BLaER1 treated with 17β-estradiol and CSF1 and Interleukin-3, amounts not matched to agents 10 nM and 100 nM (cell line): Measurements from ENCODE around the gene ERN2.

Source experiments
- H3K27ac ChIP-seq, 11 experiments: shearing (Covaris generic); formaldehyde crosslinking; 2 replicates each; pipeline ENCODE4 v1.8.1; 2022
- H3K27me3 ChIP-seq, 11 experiments: shearing (Covaris generic); formaldehyde crosslinking; 2 replicates each; pipeline ENCODE4 v1.8.1; 2022
- H3K36me3 ChIP-seq, 11 experiments: shearing (Covaris generic); formaldehyde crosslinking; 2 replicates each; pipeline ENCODE4 v1.8.1; 2022
- H3K4me1 ChIP-seq, 10 experiments: shearing (Covaris generic); formaldehyde crosslinking; 2 replicates each; pipeline ENCODE4 v1.8.1; 2022
- H3K4me2 ChIP-seq, 11 experiments: shearing (Covaris generic); formaldehyde crosslinking; 2 replicates each; pipeline ENCODE4 v1.8.1; 2022
- H3K4me3 ChIP-seq, 10 experiments: shearing (Covaris generic); formaldehyde crosslinking; 2 replicates each; pipeline ENCODE4 v1.8.1; 2022
- H3K9ac ChIP-seq, 11 experiments: shearing (Covaris generic); formaldehyde crosslinking; 2 replicates each; pipeline ENCODE4 v1.8.1; 2022
- H3K9me3 ChIP-seq, 11 experiments: shearing (Covaris generic); formaldehyde crosslinking; replicated peaks in 1 of 11; 2 replicates each; pipeline ENCODE4 v1.8.1; 2022
- H4K20me1 ChIP-seq, 11 experiments: shearing (Covaris generic); formaldehyde crosslinking; 2 replicates each; pipeline ENCODE4 v1.8.1; 2022
- Cebpa-rat ChIP-seq, 11 experiments: shearing (Covaris generic); IDR thresholded peaks; 2 replicates each; pipeline ENCODE4 v1.8.1; 2022

The ERN2 gene

GRCh38 chr16:23704772-23705516, 8.1 kb downstream of the ERN2 start:
- H3K27ac ChIP-seq = no peak overlapping the region
- H3K4me2 ChIP-seq = no peak overlapping the region
- no peaks in the 10 kb centered on the region for H4K20me1 ChIP-seq
- no peak overlapping the region for H3K9ac ChIP-seq
- no peaks in the 10 kb centered on the region for H3K4me1 ChIP-seq
- H3K9me3 ChIP-seq = peaks cover 8 to 27% (median 14%) of the 10 kb centered on the region in 11 experiments; a peak in 20 of 22 replicates
- no peak for TF ChIP-seq Cebpa-rat (IDR thresholded peaks at IDR 0.05)
- H3K27me3 ChIP-seq = no peaks in the 10 kb centered on the region
- H3K4me3 ChIP-seq = no peak overlapping the region
- H3K36me3 ChIP-seq = no peaks in the 10 kb centered on the region

GRCh38 chr16:23702951-23703350, 10.1 kb downstream of the ERN2 start:
- Histone ChIP-seq H3K27me3 (no peaks in the 10 kb centered on the region), H3K36me3 (no peaks in the 10 kb centered on the region), H3K9me3 (peaks cover 0 to 11% (median 5%) of the 10 kb centered on the region in 11 experiments; a peak in 6 of 22 replicates), H3K4me1 (no peaks in the 10 kb centered on the region), H3K27ac (no peak overlapping the region), H3K4me3 (no peak overlapping the region), H3K9ac (no peak overlapping the region), H3K4me2 (no peak overlapping the region), H4K20me1 (no peaks in the 10 kb centered on the region)
- no peak for TF ChIP-seq Cebpa-rat (IDR thresholded peaks at IDR 0.05)

GRCh38 chr16:23701045-23701444, 12.0 kb downstream of the ERN2 start:
- no peak overlapping the region for H3K4me2 ChIP-seq
- no peak overlapping the region for H3K9ac ChIP-seq
- TF ChIP-seq Cebpa-rat (IDR thresholded peaks at IDR 0.05) = no peak

GRCh38 chr16:23700509-23700908, 12.5 kb downstream of the ERN2 start:
- no peak overlapping the region for H3K9ac ChIP-seq
- no peaks in the 10 kb centered on the region for H3K36me3 ChIP-seq
- no peak overlapping the region for H3K4me3 ChIP-seq
- no peaks in the 10 kb centered on the region for H3K4me1 ChIP-seq
- H3K27me3 ChIP-seq = no peaks in the 10 kb centered on the region
- no peak for TF ChIP-seq Cebpa-rat (IDR thresholded peaks at IDR 0.05)
- H4K20me1 ChIP-seq = no peaks in the 10 kb centered on the region
- no peak overlapping the region for H3K27ac ChIP-seq
- H3K9me3 ChIP-seq = peaks cover 0 to 11% (median 5%) of the 10 kb centered on the region in 11 experiments; a peak in 6 of 22 replicates
- no peak overlapping the region for H3K4me2 ChIP-seq

More at GRCh38 chr16:23701045-23701444, 12.0 kb downstream of the ERN2 start:
- Histone ChIP-seq H4K20me1 (no peaks in the 10 kb centered on the region), H3K36me3 (no peaks in the 10 kb centered on the region), H3K27ac (no peak overlapping the region), H3K9me3 (peaks cover 0 to 11% (median 5%) of the 10 kb centered on the region in 11 experiments; a peak in 6 of 22 replicates), H3K4me3 (no peak overlapping the region), H3K4me1 (no peaks in the 10 kb centered on the region), H3K27me3 (no peaks in the 10 kb centered on the region)

GRCh38 chr16:23700093-23700492, 12.9 kb downstream of the ERN2 start:
- H3K27me3 ChIP-seq = no peaks in the 10 kb centered on the region
- H3K9me3 ChIP-seq = peaks cover 0 to 11% (median 5%) of the 10 kb centered on the region in 11 experiments; a peak in 6 of 22 replicates
- no peak for TF ChIP-seq Cebpa-rat (IDR thresholded peaks at IDR 0.05)
- H3K4me3 ChIP-seq = no peak overlapping the region
- no peak overlapping the region for H3K4me2 ChIP-seq
- H3K9ac ChIP-seq = no peak overlapping the region
- H3K27ac ChIP-seq = no peak overlapping the region
- H4K20me1 ChIP-seq = no peaks in the 10 kb centered on the region
- H3K36me3 ChIP-seq = no peaks in the 10 kb centered on the region
- peaks cover 0 to 2% (median 0%) of the 10 kb centered on the region in 10 experiments; a peak in 2 of 20 replicates for H3K4me1 ChIP-seq

DNA sequence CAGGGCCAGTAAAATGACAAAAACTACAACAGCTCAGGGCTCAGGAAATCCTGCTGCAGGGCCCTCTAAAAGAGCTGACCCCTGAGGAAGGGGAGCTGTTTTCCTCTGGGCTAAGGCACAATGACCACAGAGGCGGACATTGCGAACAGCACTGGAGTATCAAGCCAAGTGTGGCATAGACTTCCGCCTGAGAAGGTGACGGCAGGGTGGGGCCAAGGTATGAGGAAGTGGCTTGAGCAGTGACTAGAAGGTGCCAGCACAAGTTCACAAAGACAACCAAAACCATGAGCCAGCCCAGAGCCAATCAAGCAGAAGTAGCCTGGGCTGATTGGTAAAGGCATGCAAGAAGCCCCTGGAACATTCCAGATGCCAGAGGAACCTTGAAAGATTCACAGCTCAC, 13.9 kb downstream of the ERN2 start:
- no peak overlapping the region for H3K4me2 ChIP-seq
- H3K27me3 ChIP-seq = no peaks in the 10 kb centered on the region
- no peak overlapping the region for H3K4me3 ChIP-seq

GRCh38 chr16:23695756-23696155, 17.3 kb downstream of the ERN2 start:
- Histone ChIP-seq H3K27ac (no peak overlapping the region), H3K9me3 (no peaks in the 10 kb centered on the region), H3K4me3 (no peak overlapping the region), H3K4me1 (peaks cover 0 to 7% (median 0%) of the 10 kb centered on the region in 10 experiments; a peak in 2 of 20 replicates), H3K9ac (no peak overlapping the region), H4K20me1 (peaks cover 0 to 19% (median 2%) of the 10 kb centered on the region in 11 experiments; a peak in 7 of 22 replicates), H3K4me2 (no peak overlapping the region), H3K36me3 (peaks cover 6 to 19% (median 16%) of the 10 kb centered on the region in 11 experiments; a peak in 21 of 22 replicates), H3K27me3 (no peaks in the 10 kb centered on the region)
- TF ChIP-seq Cebpa-rat (IDR thresholded peaks at IDR 0.05) = no peak

More for the DNA sequence above, 13.9 kb downstream of the ERN2 start:
- H4K20me1 ChIP-seq = no peaks in the 10 kb centered on the region
- H3K9ac ChIP-seq = no peak overlapping the region
- no peak for TF ChIP-seq Cebpa-rat (IDR thresholded peaks at IDR 0.05)
- H3K4me1 ChIP-seq = peaks cover 0 to 7% (median 0%) of the 10 kb centered on the region in 10 experiments; a peak in 2 of 20 replicates
- peaks cover 0 to 11% (median 5%) of the 10 kb centered on the region in 11 experiments; a peak in 6 of 22 replicates for H3K9me3 ChIP-seq
- H3K27ac ChIP-seq = no peak overlapping the region
- no peaks in the 10 kb centered on the region for H3K36me3 ChIP-seq

DNA sequence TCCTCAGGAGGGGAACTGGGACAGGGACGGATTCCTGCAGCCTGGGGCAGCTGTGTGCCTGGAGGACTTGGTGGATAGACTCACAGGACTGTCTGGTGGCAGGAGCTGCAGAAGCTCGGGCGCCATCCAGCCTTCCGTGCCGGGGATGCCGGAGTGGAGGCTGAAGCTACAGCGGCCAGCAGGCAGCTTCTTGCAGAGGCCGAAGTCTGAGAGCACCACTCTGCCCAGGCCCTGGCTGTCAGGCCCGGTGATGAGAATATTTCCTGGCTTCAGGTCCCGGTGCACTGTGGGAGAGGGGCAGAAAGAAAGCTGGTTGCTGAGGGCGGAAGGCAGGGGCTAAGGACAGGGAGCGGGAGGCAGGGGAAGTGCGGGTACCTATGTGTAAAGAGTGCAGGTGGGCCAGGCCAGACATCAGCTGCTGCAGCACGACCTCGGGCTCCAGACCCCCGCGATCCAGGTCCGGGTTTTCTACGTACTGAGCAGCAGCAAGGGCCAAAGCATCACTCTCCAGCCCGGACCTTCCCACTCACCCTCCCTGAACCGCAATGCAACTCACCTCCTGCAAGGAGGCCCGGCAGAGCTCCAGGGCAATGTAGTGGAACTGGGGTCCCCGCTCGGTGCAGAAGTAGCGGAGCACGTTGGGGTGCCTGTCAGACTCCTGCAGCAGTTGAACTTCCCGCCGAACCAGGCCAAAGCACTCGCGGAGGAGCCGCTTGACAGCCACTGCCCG, 18.2 kb downstream of the ERN2 start:
- H3K36me3 ChIP-seq = peaks cover 15 to 28% (median 25%) of the 10 kb centered on the region in 11 experiments
- H3K4me3 ChIP-seq = no peak overlapping the region
- H3K4me1 ChIP-seq = peaks cover 0 to 7% (median 0%) of the 10 kb centered on the region in 10 experiments; a peak in 2 of 20 replicates
- no peaks in the 10 kb centered on the region for H3K9me3 ChIP-seq
- H3K9ac ChIP-seq = no peak overlapping the region
- no peak for TF ChIP-seq Cebpa-rat (IDR thresholded peaks at IDR 0.05)
- no peaks in the 10 kb centered on the region for H3K27me3 ChIP-seq
- peaks cover 0 to 28% (median 11%) of the 10 kb centered on the region in 11 experiments; a peak in 10 of 22 replicates for H4K20me1 ChIP-seq
- H3K27ac ChIP-seq = no peak overlapping the region
- H3K4me2 ChIP-seq = peak overlapping the region in 2 of 11 experiments; percentile 5 to 25; a peak in 2 of 22 replicates

DNA sequence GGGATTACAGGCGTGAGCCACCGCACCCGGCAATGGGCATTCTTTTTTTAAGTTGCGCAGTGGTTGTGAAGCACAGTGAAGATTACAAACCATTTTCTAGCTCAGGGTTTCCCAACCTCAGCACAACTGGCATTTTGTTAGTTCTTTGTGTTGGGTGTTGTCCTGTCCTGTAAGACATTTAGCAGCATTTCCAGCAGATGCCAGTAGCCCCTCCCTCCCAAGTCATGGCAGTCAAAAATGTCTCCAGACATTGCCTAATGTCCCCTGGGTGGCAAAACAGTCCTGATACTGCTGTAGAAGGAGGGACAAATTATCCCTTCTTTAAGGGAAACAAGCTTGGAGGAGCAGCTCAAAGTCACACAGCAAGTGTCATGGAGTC, 18.8 kb downstream of the ERN2 start:
- Histone ChIP-seq H3K36me3 (peaks cover 21 to 34% (median 31%) of the 10 kb centered on the region in 11 experiments), H3K9ac (no peak overlapping the region), H3K4me1 (peaks cover 0 to 7% (median 0%) of the 10 kb centered on the region in 10 experiments; a peak in 2 of 20 replicates), H3K4me2 (no peak overlapping the region), H3K4me3 (no peak overlapping the region), H3K27ac (no peak overlapping the region), H3K27me3 (no peaks in the 10 kb centered on the region), H4K20me1 (peaks cover 0 to 34% (median 16%) of the 10 kb centered on the region in 11 experiments; a peak in 13 of 22 replicates), H3K9me3 (no peaks in the 10 kb centered on the region)
- TF ChIP-seq Cebpa-rat (IDR thresholded peaks at IDR 0.05) = no peak
